Upper lobe of left lung (tissue), 4 donors: ENCODE results near the gene DNAJC3.

Experiments used
- EP300 ChIP-seq, 4 donors: sonication (generic); formaldehyde crosslinking; IDR thresholded peaks; one replicate each; pipeline ENCODE4 v1.5.1; 2017; ENCODE audit warnings: antibody characterized with exemption in 4 of 4, control low read depth in 2 of 4
- POLR2A ChIP-seq, 4 donors: fragments of 450-650 bp; IDR thresholded peaks; one replicate each; pipeline ENCODE4 v1.5.1; 2016 to 2017; ENCODE audit warnings: antibody characterized with exemption in 4 of 4, mild to moderate bottlenecking in 2 of 4
- POLR2AphosphoS5 ChIP-seq, 2 donors: sonication (generic); formaldehyde crosslinking; IDR thresholded peaks; one replicate each; pipeline ENCODE4 v1.5.1; 2017; ENCODE audit warnings: antibody characterized with exemption in 2 of 2
- TF ChIP-seq, protein P1 (sequence below), 6 experiments: fragments of 450-650 bp in 4 of 6; fragments of 200-600 bp in 2 of 6; sonication (generic) in 2 of 6; IDR thresholded peaks; one replicate each; pipeline ENCODE4 v1.5.1; 2016 to 2019; ENCODE audit warnings: antibody characterized with exemption in 6 of 6

GRCh38 chr13:95752677-95753076 is 75.7 kb downstream of the DNAJC3 start:
- TF ChIP-seq POLR2AphosphoS5 (IDR thresholded peaks at IDR 0.05) (no peak), POLR2A (IDR thresholded peaks at IDR 0.05) (no peak), EP300 (IDR thresholded peaks at IDR 0.05) (no peak)
- TF ChIP-seq, protein P1, sequence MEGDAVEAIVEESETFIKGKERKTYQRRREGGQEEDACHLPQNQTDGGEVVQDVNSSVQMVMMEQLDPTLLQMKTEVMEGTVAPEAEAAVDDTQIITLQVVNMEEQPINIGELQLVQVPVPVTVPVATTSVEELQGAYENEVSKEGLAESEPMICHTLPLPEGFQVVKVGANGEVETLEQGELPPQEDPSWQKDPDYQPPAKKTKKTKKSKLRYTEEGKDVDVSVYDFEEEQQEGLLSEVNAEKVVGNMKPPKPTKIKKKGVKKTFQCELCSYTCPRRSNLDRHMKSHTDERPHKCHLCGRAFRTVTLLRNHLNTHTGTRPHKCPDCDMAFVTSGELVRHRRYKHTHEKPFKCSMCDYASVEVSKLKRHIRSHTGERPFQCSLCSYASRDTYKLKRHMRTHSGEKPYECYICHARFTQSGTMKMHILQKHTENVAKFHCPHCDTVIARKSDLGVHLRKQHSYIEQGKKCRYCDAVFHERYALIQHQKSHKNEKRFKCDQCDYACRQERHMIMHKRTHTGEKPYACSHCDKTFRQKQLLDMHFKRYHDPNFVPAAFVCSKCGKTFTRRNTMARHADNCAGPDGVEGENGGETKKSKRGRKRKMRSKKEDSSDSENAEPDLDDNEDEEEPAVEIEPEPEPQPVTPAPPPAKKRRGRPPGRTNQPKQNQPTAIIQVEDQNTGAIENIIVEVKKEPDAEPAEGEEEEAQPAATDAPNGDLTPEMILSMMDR (IDR thresholded peaks at IDR 0.05) = no peak
